IPS DF 6.9 (cell line): Measurements from ENCODE around the gene POGK.
"Not testable (repeated sequence)": the region's sequence is repeated elsewhere in the genome, so short reads cannot be mapped to it uniquely, and the experiment has no call there.

Experiments
- DNase-seq: peaks from one replicate; pipeline ENCODE4 v3.0.0-alpha.2; 2013; ENCODE audit warnings: low read depth, low spot score
- H3K27ac ChIP-seq: one replicate; pipeline ENCODE4 v1.5.1; 2013; ENCODE audit warnings: low read length, control low read depth
- H3K27me3 ChIP-seq: 2 replicates; pipeline ENCODE4 v1.6.1; 2013; ENCODE audit warnings: mild to moderate bottlenecking, low read length; ENCODE audit not compliant: control insufficient read depth, insufficient read depth
- H3K36me3 ChIP-seq: 2 replicates; pipeline ENCODE4 v1.6.1; 2013; ENCODE audit warnings: low read length; ENCODE audit not compliant: control insufficient read depth, insufficient read depth
- H3K4me1 ChIP-seq: 2 replicates; pipeline ENCODE4 v1.6.1; 2013; ENCODE audit warnings: low read length; ENCODE audit not compliant: control insufficient read depth, insufficient read depth
- H3K4me3 ChIP-seq: 2 replicates; pipeline ENCODE4 v1.5.1; 2013; ENCODE audit warnings: mild to moderate bottlenecking, low read length
- H3K9me3 ChIP-seq: 2 replicates; pipeline ENCODE4 v1.6.1; 2013; ENCODE audit warnings: low read length, inconsistent platforms; ENCODE audit not compliant: control insufficient read depth, insufficient read depth
- WGBS: extraction: QIAGEN DNeasy Blood & Tissue Kit; methylation state at CpG from one replicate; pipeline ENCODE4 v1.1.7; 2013; ENCODE audit warnings: mixed read lengths, missing lambda C conversion rate; ENCODE audit not compliant: insufficient read length, insufficient coverage; 5-methylcytosine and 5-hydroxymethylcytosine counted together

The POGK gene

DNA sequence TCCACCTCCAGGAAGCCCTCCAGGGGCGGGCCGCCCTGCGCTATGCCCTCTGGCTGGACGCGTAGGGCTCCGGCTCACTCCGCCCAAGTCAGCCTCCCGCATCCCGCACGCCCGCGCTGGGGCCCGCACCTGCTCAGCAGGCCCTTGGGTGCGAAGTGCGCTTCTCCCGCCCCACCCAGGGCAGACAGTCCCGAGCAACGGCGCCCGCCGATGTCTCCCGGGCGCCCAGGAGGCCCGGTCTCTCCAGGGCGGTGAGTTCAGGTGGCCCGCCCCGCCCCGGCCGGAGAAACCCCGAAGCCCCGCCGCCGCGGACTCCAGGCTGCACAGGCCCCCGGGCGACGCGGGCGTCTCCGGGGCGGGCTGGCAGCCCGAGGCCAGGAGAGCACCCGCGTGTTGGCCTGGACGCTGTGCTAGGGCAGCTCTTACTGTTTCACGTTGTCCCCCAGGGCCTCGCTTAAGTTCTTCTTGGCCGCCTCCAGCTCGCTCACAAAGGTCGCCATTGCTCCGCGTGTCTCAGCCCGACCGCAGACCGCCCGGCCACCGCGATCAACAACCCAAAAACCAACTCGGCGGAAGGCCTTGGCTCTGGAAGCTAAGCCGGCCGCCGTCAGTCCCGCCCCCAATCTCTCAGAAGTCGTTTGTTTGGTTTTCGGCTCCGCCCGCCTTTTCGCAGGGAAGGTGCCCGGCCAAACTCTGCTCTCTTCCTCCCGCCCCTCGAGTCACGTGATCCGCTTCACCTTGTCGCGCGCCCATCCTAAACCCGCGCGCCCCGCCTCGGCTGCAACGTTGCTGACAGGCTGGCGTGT is 36.7 kb downstream of the POGK start, which contains the start of gene TADA1:
Gene TADA1, minus strand, starts transcription at position 531 of the 806 bp plus-strand sequence. Its CDS starts 31 bp downstream, at position 500.
- Histone ChIP-seq H3K4me3 (peak within 1 kb of the TSS; percentile 94), H3K9me3 (no peaks in the 10 kb centered on the region; the same call in 1 of the 2 replicates), H3K36me3 (no peaks in the 10 kb centered on the region), H3K27ac (no peak within 1 kb of the TSS), H3K4me1 (no peaks in the 10 kb centered on the region), H3K27me3 (no peaks in the 10 kb centered on the region)
- DNase-seq, result peak; percentile 95
- no CpG with 5 or more reads among the region's 84 CpGs for WGBS

- Histone ChIP-seq H3K4me3 (no peak overlapping the region; the same call in 1 of the 2 replicates), H3K9me3 (no peaks in the 10 kb centered on the region; the same call in 1 of the 2 replicates), H3K27ac (no peak overlapping the region), H3K27me3 (no peaks in the 10 kb centered on the region), H3K4me1 (no peaks in the 10 kb centered on the region), H3K36me3 (no peaks in the 10 kb centered on the region)
- no CpG with 5 or more reads among the region's 7 CpGs for WGBS
- no peak for DNase-seq
Observed at GRCh38 chr1:166876540-166876838, 37.2 kb downstream of the POGK start.

GRCh38 chr1:166878173-166878917 is 39.1 kb downstream of the POGK start:
- no CpG with 5 or more reads among the region's 21 CpGs for WGBS
- H3K27ac ChIP-seq, H3K4me3 ChIP-seq, H3K27me3 ChIP-seq, H3K4me1 ChIP-seq, H3K9me3 ChIP-seq, H3K36me3 ChIP-seq, DNase-seq: not testable (repeated sequence)

DNA sequence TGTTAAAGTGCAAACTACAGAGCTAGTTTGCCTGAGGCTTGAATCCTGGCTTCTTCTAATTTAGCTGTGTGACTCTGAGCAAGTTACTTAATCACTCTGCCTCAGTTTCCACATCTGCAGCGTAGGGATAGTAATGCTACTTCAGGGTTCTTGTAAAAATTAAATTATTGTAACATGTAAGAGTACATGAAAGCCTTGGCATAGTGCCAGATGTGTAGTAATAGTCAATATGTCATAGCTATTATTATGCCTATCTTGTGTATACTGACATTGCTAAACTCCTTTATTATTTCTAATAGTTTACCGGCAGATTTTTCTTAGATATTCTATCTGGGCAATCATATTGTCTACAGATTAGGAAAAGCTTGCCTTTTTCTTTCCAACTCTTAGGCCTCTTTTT is 43.6 kb downstream of the POGK start:
- Histone ChIP-seq H3K4me3 (no peak overlapping the region), H3K9me3 (no peaks in the 10 kb centered on the region), H3K27ac (no peak overlapping the region), H3K4me1 (no peaks in the 10 kb centered on the region), H3K36me3 (no peaks in the 10 kb centered on the region), H3K27me3 (no peaks in the 10 kb centered on the region; the same call in 1 of the 2 replicates)
- no peak for DNase-seq
- no CpG with 5 or more reads among the region's 2 CpGs for WGBS

- H3K4me3 ChIP-seq, result peak overlapping the region; percentile 1; the same call in 1 of the 2 replicates
- no peaks in the 10 kb centered on the region for H3K4me1 ChIP-seq
- no CpG with 5 or more reads among the region's 44 CpGs for whole genome bisulfite sequencing
- no peaks in the 10 kb centered on the region for H3K9me3 ChIP-seq
- H3K27ac ChIP-seq, result no peak overlapping the region
- no peaks in the 10 kb centered on the region for H3K36me3 ChIP-seq
- no peaks in the 10 kb centered on the region; the same call in 1 of the 2 replicates for H3K27me3 ChIP-seq
- DNase-seq, result peak; percentile 74
Observed at GRCh38 chr1:166884040-166884642, 44.9 kb downstream of the POGK start.

- H3K27ac ChIP-seq, result no peak overlapping the region
- WGBS, result no CpG with 5 or more reads among the region's 3 CpGs
- DNase-seq, result no peak
Observed at GRCh38 chr1:166884971-166885370, 45.7 kb downstream of the POGK start.

DNA sequence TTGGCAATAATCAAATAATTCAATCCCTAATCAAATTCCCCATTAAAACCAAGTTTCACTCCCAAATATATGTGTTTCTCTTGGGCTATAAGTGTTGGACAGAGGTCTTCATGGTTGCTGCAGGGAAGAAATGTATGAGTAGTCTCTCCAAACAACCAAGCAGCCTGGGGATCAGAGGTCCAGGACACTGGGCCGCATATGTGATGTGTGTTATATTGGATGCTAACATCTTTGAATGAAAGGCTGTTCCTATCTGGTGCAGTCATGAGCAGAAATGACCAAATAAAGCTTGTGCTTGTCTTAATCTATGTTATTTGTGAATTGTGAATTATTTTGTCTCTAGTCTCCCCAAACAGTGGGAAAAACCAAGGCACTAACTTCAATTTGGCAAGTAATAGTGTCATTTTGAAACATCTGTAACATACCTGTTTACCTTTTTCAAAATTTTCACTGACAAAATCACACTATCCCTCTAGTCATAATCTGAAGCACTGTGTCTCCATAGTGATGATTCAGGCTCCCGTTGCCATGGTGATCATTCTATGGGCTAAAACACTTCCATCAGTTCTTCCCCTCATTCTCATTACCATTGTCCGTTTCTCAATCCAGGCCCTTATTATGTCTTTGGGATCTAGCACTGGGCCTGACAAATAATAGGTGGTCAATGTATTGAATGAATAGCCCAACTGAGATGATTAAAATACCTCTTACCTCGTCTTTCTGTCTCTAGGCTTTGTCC is 49.3 kb downstream of the POGK start:
- no peak for DNase-seq
- no peaks in the 10 kb centered on the region for H3K9me3 ChIP-seq
- H3K36me3 ChIP-seq, result no peaks in the 10 kb centered on the region
- no peak overlapping the region for H3K4me3 ChIP-seq
- no CpG with 5 or more reads among the region's 4 CpGs for WGBS
- H3K4me1 ChIP-seq, result no peaks in the 10 kb centered on the region
- no peaks in the 10 kb centered on the region; the same call in 1 of the 2 replicates for H3K27me3 ChIP-seq
- H3K27ac ChIP-seq, result no peak overlapping the region

More at GRCh38 chr1:166884971-166885370, 45.7 kb downstream of the POGK start:
- Histone ChIP-seq H3K4me1 (no peaks in the 10 kb centered on the region), H3K36me3 (no peaks in the 10 kb centered on the region), H3K4me3 (no peak overlapping the region), H3K9me3 (no peaks in the 10 kb centered on the region), H3K27me3 (no peaks in the 10 kb centered on the region; the same call in 1 of the 2 replicates)

GRCh38 chr1:166889776-166890175 is 50.5 kb downstream of the POGK start:
- Histone ChIP-seq H3K27ac (no peak overlapping the region), H3K4me3 (no peak overlapping the region), H3K4me1 (no peaks in the 10 kb centered on the region), H3K27me3 (no peaks in the 10 kb centered on the region), H3K9me3 (no peaks in the 10 kb centered on the region), H3K36me3 (no peaks in the 10 kb centered on the region)
- DNase-seq, result no peak

DNA sequence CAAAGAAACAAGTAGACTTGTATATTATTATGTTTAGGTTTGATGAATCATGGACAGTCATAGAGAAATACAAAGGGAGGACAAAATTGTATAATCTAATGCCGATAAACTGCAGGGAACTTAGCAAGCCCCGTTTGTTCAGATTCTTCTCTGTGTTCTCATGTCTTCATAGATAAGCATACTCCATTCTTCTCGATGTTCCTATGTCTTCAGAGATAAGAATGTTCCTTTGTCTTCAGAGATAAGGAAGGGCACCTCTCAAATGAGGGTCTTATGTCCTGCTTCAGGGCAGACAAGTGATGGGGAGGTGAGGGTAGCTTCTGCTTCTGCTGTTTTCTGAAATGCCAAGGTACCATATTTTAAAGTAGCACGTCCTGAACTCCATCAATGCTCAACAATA is 56.5 kb downstream of the POGK start:
- H3K36me3 ChIP-seq, result no peaks in the 10 kb centered on the region
- no peak overlapping the region for H3K27ac ChIP-seq
- H3K27me3 ChIP-seq, result no peaks in the 10 kb centered on the region
- no peak overlapping the region for H3K4me3 ChIP-seq
- DNase-seq, result no peak
- WGBS, result no CpG with 5 or more reads among the region's 4 CpGs
- no peaks in the 10 kb centered on the region for H3K4me1 ChIP-seq
- H3K9me3 ChIP-seq, result no peaks in the 10 kb centered on the region

DNA sequence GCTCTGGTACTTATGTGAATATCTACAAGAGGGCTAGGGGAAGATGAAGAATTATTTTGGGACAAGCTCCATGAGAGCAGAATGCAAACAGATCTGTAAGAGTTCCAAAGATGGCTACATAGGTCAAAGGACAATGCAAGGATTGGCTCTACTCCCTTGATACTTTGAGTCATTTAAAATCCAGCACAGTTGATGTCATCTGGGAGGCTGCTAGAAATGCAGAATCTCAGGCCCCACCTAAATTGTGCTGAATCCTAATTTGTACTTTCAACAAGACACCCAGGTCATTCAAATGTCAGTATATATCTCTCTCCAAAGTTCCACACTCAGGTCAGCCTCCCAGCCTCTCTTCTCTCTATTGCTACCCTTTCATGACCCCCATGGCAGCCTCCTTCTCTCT is 60.5 kb downstream of the POGK start:
- no peaks in the 10 kb centered on the region for H3K36me3 ChIP-seq
- H3K27ac ChIP-seq, result no peak overlapping the region
- no peaks in the 10 kb centered on the region for H3K4me1 ChIP-seq
- DNase-seq, result no peak
- H3K9me3 ChIP-seq, result no peaks in the 10 kb centered on the region
- no peaks in the 10 kb centered on the region for H3K27me3 ChIP-seq
- H3K4me3 ChIP-seq, result no peak overlapping the region
